Measurements from ENCODE around the gene FLCN.
"Not testable (repeated sequence)": the region's sequence is repeated elsewhere in the genome, so short reads cannot be mapped to it uniquely, and the experiment has no call there.

FLCN gene

GRCh38 chr17:17206913-17207335 is 30.0 kb downstream of the FLCN start:
- DNase-seq: no peak

GRCh38 chr17:17206124-17206912 is 30.6 kb downstream of the FLCN start, which contains the start of gene PLD6:
Gene PLD6 (minus strand): TSS chr17:17206333. CDS start chr17:17206286, 47 bp downstream.
- DNase-seq: peak; percentile 82

GRCh38 chr17:17205368-17206123 is 31.4 kb downstream of the FLCN start:
- no peak for DNase-seq

GRCh38 chr17:17204635-17205231 is 32.2 kb downstream of the FLCN start:
- no peak for DNase-seq

GRCh38 chr17:17204041-17204591 is 32.9 kb downstream of the FLCN start:
- DNase-seq: no peak

- no peak for DNase-seq
Measured at GRCh38 chr17:17203173-17203730, 33.7 kb downstream of the FLCN start.

GRCh38 chr17:17201907-17202306 is 35.1 kb downstream of the FLCN start:
- no peak for DNase-seq

- DNase-seq: no peak
Measured at GRCh38 chr17:17201271-17201670, 35.7 kb downstream of the FLCN start.

- DNase-seq: no peak
Measured at GRCh38 chr17:17200831-17201230, 36.1 kb downstream of the FLCN start.

GRCh38 chr17:17200311-17200710 is 36.7 kb downstream of the FLCN start:
- no peak for DNase-seq

GRCh38 chr17:17198281-17198680 is 38.7 kb downstream of the FLCN start:
- no peak for DNase-seq

- DNase-seq: no peak
Measured at GRCh38 chr17:17196776-17197175, 40.2 kb downstream of the FLCN start.

GRCh38 chr17:17195466-17195865 is 41.5 kb downstream of the FLCN start:
- DNase-seq: not testable (repeated sequence)

- no peak for DNase-seq
Measured at GRCh38 chr17:17191961-17192381, 45.0 kb downstream of the FLCN start.

- no peak for DNase-seq
Measured at GRCh38 chr17:17191346-17191792, 45.6 kb downstream of the FLCN start.

- DNase-seq: no peak
Measured at GRCh38 chr17:17190188-17190587, 46.8 kb downstream of the FLCN start.

GRCh38 chr17:17189559-17189958 is 47.4 kb downstream of the FLCN start:
- no peak for DNase-seq

GRCh38 chr17:17188586-17188985 is 48.4 kb downstream of the FLCN start:
- no peak for DNase-seq

GRCh38 chr17:17186551-17187505 is 50.1 kb downstream of the FLCN start:
- DNase-seq: no peak

- no peak for DNase-seq
Measured at GRCh38 chr17:17186051-17186450, 50.9 kb downstream of the FLCN start.

- DNase-seq: not testable (repeated sequence)
Measured at GRCh38 chr17:17184985-17185757, 51.8 kb downstream of the FLCN start.
